Spleen (tissue), 11 donors: ENCODE data around the gene KCNQ4. TPM values are rescaled to one million over a fixed set of nuclear protein-coding genes. Genes with fewer than 3 reads are reported as not detected.

Experiments
- DNase-seq: peaks from one replicate; pipeline ENCODE4 v3.0.0-alpha.2; 2020
- H3K27ac ChIP-seq, 8 donors: fragments of 200-600 bp; sonication (generic) in 7 of 8; 1 replicate in 4 of 8; 2 replicates in 4 of 8; pipeline versions ENCODE4 v1.5.0 to v1.8.0; 2016 to 2021; ENCODE audit warnings: inconsistent platforms in 4 of 8, mild to moderate bottlenecking in 4 of 8, moderate library complexity in 1 of 8
- H3K27me3 ChIP-seq, 7 donors: fragments of 200-600 bp; sonication (generic) in 6 of 7; replicated peaks in 1 of 7; 1 replicate in 4 of 7; 2 replicates in 3 of 7; pipeline versions ENCODE4 v1.5.0 to v1.8.0; 2016 to 2021; ENCODE audit warnings: inconsistent platforms in 3 of 7, mild to moderate bottlenecking in 1 of 7
- H3K36me3 ChIP-seq, 6 donors: fragments of 200-600 bp; sonication (generic) in 5 of 6; 1 replicate in 4 of 6; 2 replicates in 2 of 6; pipeline versions ENCODE4 v1.5.0 to v1.8.0; 2016 to 2021; ENCODE audit warnings: inconsistent platforms in 2 of 6
- H3K4me1 ChIP-seq, 6 donors: fragments of 200-600 bp; sonication (generic) in 5 of 6; 1 replicate in 3 of 6; 2 replicates in 3 of 6; pipeline versions ENCODE4 v1.5.0 to v1.8.0; 2016 to 2021; ENCODE audit warnings: inconsistent platforms in 3 of 6
- H3K4me3 ChIP-seq, 8 donors: fragments of 200-600 bp; sonication (generic) in 7 of 8; 1 replicate in 4 of 8; 2 replicates in 4 of 8; pipeline versions ENCODE4 v1.5.0 to v1.8.0; 2016 to 2021; ENCODE audit warnings: inconsistent platforms in 4 of 8, mild to moderate bottlenecking in 4 of 8, moderate library complexity in 2 of 8
- H3K9me3 ChIP-seq, 8 donors: fragments of 200-600 bp; sonication (generic) in 7 of 8; 1 replicate in 4 of 8; 2 replicates in 4 of 8; pipeline versions ENCODE4 v1.5.0 to v1.8.0; 2016 to 2021; ENCODE audit warnings: inconsistent platforms in 4 of 8
- CTCF ChIP-seq, 11 experiments: fragments of 200-600 bp in 7 of 11; fragments of 450-650 bp in 4 of 11; sonication (generic) in 4 of 11; IDR thresholded peaks in 8 of 11; conservative IDR thresholded peaks in 3 of 11; 1 replicate in 7 of 11; 2 replicates in 4 of 11; pipeline versions ENCODE4 v1.4.0 to v1.8.0; 2016 to 2021; ENCODE audit warnings: antibody characterized with exemption in 11 of 11, inconsistent platforms in 4 of 11, mild to moderate bottlenecking in 1 of 11
- POLR2A ChIP-seq, 3 donors: fragments of 450-650 bp; IDR thresholded peaks; one replicate each; pipeline ENCODE4 v1.5.1; 2017; ENCODE audit warnings: antibody characterized with exemption in 3 of 3, mild to moderate bottlenecking in 1 of 3
- POLR2AphosphoS5 ChIP-seq, 3 donors: sonication (generic); formaldehyde crosslinking; IDR thresholded peaks; one replicate each; pipeline ENCODE4 v1.5.1; 2017; ENCODE audit warnings: antibody characterized with exemption in 3 of 3
- WGBS, 5 donors: extraction: QIAGEN DNeasy Blood & Tissue Kit in 3 of 5; methylation state at CpG; one replicate each; pipeline versions ENCODE4 v1.1.5 to v1.1.7; 2013 to 2018; 5-methylcytosine and 5-hydroxymethylcytosine counted together
- intact Hi-C: fragments of 100-400 bp; cut with DNase I; formaldehyde crosslinking; loops from one replicate; pipeline ENCODE4 v1.15.0; 2023; ENCODE audit warnings: low total_unique reads
- polyA plus RNA-seq, 3 donors: library from polyadenylated mRNA; stranded (reverse); fragments of 200-250 nt; gene quantifications; one replicate each; pipeline ENCODE4 v1.2.1, GENCODE V29; 2013
- total RNA-seq, 7 donors: library from RNA; depleted of rRNA in 3 of 7; stranded (reverse); fragments of >200 nt in 3 of 7; fragmentation: NEBNext Ultra II Directional in 4 of 7; extraction: Animal tissue kit (Norgen Biotek cat#: 25700) in 4 of 7; gene quantifications; one replicate each; pipeline versions ENCODE4 v1.1.0 to v1.2.1, GENCODE V29; 2016 to 2021
- donor health status: healthy with polysubstance abuse.
- donor health status: DM: no; HTN: no; CAD: no; lungs with moderate emphysema.
- donor health status: DM: no; HTN: no; CAD: no.
- donor health status: Bipolar disorder and iron deficiency.
- donor health status: healthy.
- donor health status: DM: no; HTN: no; CAD: no.
- donor health status: DM: yes; HTN: yes; CAD: no.

The KCNQ4 gene
- total and polyA plus RNA-seq, 10 donors, result 0.09 to 0.54 (median 0.25) TPM

GRCh38 chr1:40769815-40770214 is 13.8 kb upstream of the KCNQ4 start:
- 72 to 88% (median 78%) methylated on average over 4 of the region's 4 CpGs for WGBS, 5 donors
- peaks cover 0 to 20% (median 3%) of the 10 kb centered on the region in 6 donors for H3K4me1 ChIP-seq
- H3K27me3 ChIP-seq, result no peaks in the 10 kb centered on the region
- no peak overlapping the region for H3K4me3 ChIP-seq
- no peak for DNase-seq
- TF ChIP-seq POLR2A (IDR thresholded peaks at IDR 0.05) (no peak), CTCF (IDR thresholded peaks at IDR 0.05 in 8 of 11, conservative IDR thresholded peaks at IDR 0.05 in 3 of 11) (no peak), POLR2AphosphoS5 (IDR thresholded peaks at IDR 0.05) (no peak)
- peaks cover 0 to 89% (median 68%) of the 10 kb centered on the region in 6 donors for H3K36me3 ChIP-seq
- H3K9me3 ChIP-seq, result no peaks in the 10 kb centered on the region
- H3K27ac ChIP-seq, result peak overlapping the region in 1 of 8 donors; percentile 12
- intact Hi-C loops, result loop anchor here (5.0 kb wide), 1 partner anchor 77 kb away; no protein-coding TSS in a partner anchor

GRCh38 chr1:40770296-40771070 is 13.1 kb upstream of the KCNQ4 start:
- Histone ChIP-seq H3K27me3 (no peaks in the 10 kb centered on the region), H3K4me3 (no peak overlapping the region), H3K9me3 (no peaks in the 10 kb centered on the region), H3K36me3 (peaks cover 0 to 89% (median 63%) of the 10 kb centered on the region in 6 donors), H3K4me1 (peaks cover 0 to 20% (median 3%) of the 10 kb centered on the region in 6 donors), H3K27ac (peak overlapping the region in 1 of 8 donors; percentile 12)
- DNase-seq, result no peak
- intact Hi-C loops, result loop anchor here (5.0 kb wide), 1 partner anchor 77 kb away; no protein-coding TSS in a partner anchor
- 61 to 72% (median 70%) methylated on average over 16 to 18 of the region's 18 CpGs for WGBS, 5 donors
- TF ChIP-seq POLR2A (IDR thresholded peaks at IDR 0.05) (no peak), POLR2AphosphoS5 (IDR thresholded peaks at IDR 0.05) (peak in 2 of 3 donors; percentile 29 to 52)

DNA sequence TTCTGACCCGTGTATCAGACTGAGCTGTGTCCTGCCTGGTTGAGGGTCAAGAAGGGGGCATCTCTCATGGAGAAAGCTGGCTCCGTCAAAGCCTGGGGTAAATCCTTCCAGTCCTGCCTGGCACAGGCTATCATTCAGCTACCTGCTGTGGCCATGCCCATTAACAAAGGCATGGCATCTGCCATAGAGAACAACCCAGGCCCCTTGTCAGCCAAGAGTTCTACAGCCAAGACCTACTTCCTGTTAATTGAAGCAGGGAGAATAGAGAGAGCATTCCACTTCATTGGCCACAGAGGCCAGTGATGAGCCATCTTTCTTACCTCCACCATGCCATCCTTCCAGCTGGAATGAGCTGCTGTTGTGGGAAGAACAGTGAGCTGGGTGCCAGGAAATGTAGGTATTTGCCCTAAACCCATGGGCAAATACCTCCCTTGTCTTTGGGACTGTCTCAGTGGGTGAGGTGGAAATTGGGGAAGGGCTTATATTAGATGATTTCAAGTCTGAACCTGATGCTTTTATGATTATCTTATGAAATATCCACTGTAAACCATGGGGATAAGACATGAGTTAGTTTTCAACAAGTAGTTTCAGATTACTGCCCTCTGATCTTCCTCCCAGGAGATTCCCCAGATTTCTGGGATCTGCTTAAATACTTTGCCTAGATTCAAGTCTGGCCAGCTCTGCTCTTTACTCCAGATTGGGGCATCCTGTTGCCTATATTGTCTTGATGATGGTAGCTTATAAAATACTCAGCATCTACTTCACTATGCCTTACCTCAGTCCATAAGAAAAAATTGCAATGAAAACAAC is 11.2 kb upstream of the KCNQ4 start:
- H3K4me1 ChIP-seq, result peaks cover 0 to 20% (median 3%) of the 10 kb centered on the region in 6 donors
- no peak for TF ChIP-seq POLR2A (IDR thresholded peaks at IDR 0.05)
- peak in 1 of 3 donors; percentile 33 for TF ChIP-seq POLR2AphosphoS5 (IDR thresholded peaks at IDR 0.05)
- H3K9me3 ChIP-seq, result peaks cover 0 to 14% (median 10%) of the 10 kb centered on the region in 8 donors
- peaks cover 0 to 85% (median 48%) of the 10 kb centered on the region in 6 donors for H3K36me3 ChIP-seq
- no peak for DNase-seq
- intact Hi-C loops, result loop anchor here (5.0 kb wide), 1 partner anchor 75 kb away; no protein-coding TSS in a partner anchor
- no peaks in the 10 kb centered on the region for H3K27me3 ChIP-seq
- H3K27ac ChIP-seq, result no peak overlapping the region
- H3K4me3 ChIP-seq, result no peak overlapping the region
- 67 to 95% (median 92%) methylated on average over 2 of the region's 2 CpGs for WGBS, 5 donors

DNA sequence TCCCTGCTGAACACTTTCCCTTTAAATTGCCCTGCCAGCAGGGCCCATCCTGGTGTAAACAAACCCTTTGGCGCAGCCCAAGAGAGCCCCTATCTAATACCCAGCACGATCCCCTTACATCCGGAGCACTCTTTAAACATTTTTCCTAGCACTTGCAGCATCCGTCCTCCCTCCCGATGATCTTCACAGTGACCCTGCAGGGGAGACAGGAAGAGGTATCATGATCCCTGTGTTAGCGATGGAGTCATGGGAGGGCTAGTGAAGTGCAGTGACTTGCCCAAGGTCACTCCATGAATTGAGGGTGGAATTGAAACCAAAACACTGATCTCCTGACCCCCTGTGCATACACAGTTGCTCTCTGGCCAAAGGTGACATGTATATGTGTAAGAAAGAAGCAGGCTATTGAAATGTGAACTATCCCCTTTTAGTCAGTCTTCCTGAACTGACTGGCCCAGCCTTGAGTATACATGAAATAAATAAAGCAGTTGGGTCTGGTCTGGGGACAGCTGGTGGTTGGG is 9.8 kb upstream of the KCNQ4 start:
- intact Hi-C loops, result loop anchor here (5.0 kb wide), 1 partner anchor 73 kb away; no protein-coding TSS in a partner anchor
- no peaks in the 10 kb centered on the region for H3K27me3 ChIP-seq

More for the DNA sequence above, 9.8 kb upstream of the KCNQ4 start:
- peaks cover 0 to 14% (median 3%) of the 10 kb centered on the region in 6 donors for H3K4me1 ChIP-seq
- peaks cover 0 to 16% (median 11%) of the 10 kb centered on the region in 8 donors for H3K9me3 ChIP-seq
- DNase-seq, result no peak
- H3K4me3 ChIP-seq, result no peak overlapping the region
- H3K36me3 ChIP-seq, result peaks cover 0 to 78% (median 35%) of the 10 kb centered on the region in 6 donors
- peak overlapping the region in 5 of 8 donors; percentile 31 to 54 (median 46) for H3K27ac ChIP-seq
- 64 to 80% (median 66%) methylated on average over 6 of the region's 6 CpGs for whole genome bisulfite sequencing, 5 donors
- TF ChIP-seq POLR2A (IDR thresholded peaks at IDR 0.05), result no peak
- peak in 2 of 3 donors; percentile 31 to 76 for TF ChIP-seq POLR2AphosphoS5 (IDR thresholded peaks at IDR 0.05)
- TF ChIP-seq CTCF (IDR thresholded peaks at IDR 0.05 in 8 of 11, conservative IDR thresholded peaks at IDR 0.05 in 3 of 11), result no peak
